ENCODE results near the gene GJA3.

DNA sequence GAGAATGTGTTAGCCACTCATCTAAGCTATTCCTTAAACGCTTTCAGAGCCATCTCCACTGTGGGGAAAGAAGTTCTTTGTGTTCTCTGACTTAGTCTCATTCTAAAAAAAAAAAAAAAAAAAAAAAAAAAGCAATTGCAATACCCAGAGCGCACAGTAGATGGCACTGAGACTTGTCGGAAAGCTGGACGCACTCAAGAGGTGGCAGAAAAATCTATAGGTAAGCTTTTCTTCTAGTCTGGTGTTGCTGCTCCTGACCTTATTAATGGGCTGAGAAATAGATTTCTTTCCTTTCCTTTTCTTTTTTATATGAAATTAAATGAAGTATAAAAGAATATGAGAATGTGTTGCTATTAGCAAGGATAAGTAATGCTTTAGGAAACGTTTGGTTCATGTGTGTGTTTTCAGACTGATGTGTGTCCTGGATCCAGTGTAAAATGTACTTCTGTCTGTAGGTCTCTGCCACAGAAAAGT is 36.5 kb upstream of the GJA3 start:
- TF ChIP-seq, protein P1, sequence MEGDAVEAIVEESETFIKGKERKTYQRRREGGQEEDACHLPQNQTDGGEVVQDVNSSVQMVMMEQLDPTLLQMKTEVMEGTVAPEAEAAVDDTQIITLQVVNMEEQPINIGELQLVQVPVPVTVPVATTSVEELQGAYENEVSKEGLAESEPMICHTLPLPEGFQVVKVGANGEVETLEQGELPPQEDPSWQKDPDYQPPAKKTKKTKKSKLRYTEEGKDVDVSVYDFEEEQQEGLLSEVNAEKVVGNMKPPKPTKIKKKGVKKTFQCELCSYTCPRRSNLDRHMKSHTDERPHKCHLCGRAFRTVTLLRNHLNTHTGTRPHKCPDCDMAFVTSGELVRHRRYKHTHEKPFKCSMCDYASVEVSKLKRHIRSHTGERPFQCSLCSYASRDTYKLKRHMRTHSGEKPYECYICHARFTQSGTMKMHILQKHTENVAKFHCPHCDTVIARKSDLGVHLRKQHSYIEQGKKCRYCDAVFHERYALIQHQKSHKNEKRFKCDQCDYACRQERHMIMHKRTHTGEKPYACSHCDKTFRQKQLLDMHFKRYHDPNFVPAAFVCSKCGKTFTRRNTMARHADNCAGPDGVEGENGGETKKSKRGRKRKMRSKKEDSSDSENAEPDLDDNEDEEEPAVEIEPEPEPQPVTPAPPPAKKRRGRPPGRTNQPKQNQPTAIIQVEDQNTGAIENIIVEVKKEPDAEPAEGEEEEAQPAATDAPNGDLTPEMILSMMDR (IDR thresholded peaks at IDR 0.05) = peak; percentile 84
- no peak for TF ChIP-seq EZH2 (IDR thresholded peaks at IDR 0.05; ENCODE audit: borderline replicate concordance, insufficient read depth, low read depth, low read length, poor library complexity, severe bottlenecking)
